ENCODE measurements around the gene RNF112. TPM values are rescaled to one million over a fixed set of nuclear protein-coding genes. Genes with fewer than 3 reads are reported as not detected.
A peak's percentile ranks its signal among the peaks of the same experiment; 100 is the strongest.

RNF112 gene
- total RNA-seq, 1 donor from 2014 or later, result 0.86 TPM

- no peak for TF ChIP-seq EZH2phosphoT487 (IDR thresholded peaks at IDR 0.05)
- TF ChIP-seq EZH2 (IDR thresholded peaks at IDR 0.05), result no peak
- no peak for TF ChIP-seq CTCF (IDR thresholded peaks at IDR 0.05)
- no peak overlapping the region for H3K9ac ChIP-seq
- no peaks in the 10 kb centered on the region for H3K27me3 ChIP-seq
- peaks cover 4% of the 10 kb centered on the region for H4K20me1 ChIP-seq (ENCODE audit: low read depth)
- Mint-ChIP-seq H3K4me1 (peaks cover 9% of the 10 kb centered on the region), H3K27ac (no peak overlapping the region), H3K4me3 (no peak overlapping the region), H3K27me3 (ENCODE audit: insufficient read depth, low read depth) (peaks cover 3% of the 10 kb centered on the region), H3K36me3 (no peaks in the 10 kb centered on the region), H3K9me3 (no peaks in the 10 kb centered on the region)
- H3F3A ChIP-seq (ENCODE audit: low read depth), result peaks cover 23% of the 10 kb centered on the region
- no peak overlapping the region for H3K4me2 ChIP-seq
- no peaks in the 10 kb centered on the region for H3K9me3 ChIP-seq (ENCODE audit: low read depth)
- no peaks in the 10 kb centered on the region for H3K36me3 ChIP-seq
- H3K4me1 ChIP-seq, result peaks cover 5% of the 10 kb centered on the region
- H3K4me3 ChIP-seq, result no peak overlapping the region
- no peak for DNase-seq (ENCODE audit: low spot score)
- no peak overlapping the region for H2AFZ ChIP-seq (replicated peaks)
- H3K79me2 ChIP-seq (ENCODE audit: low read depth), result peaks cover 29% of the 10 kb centered on the region
- H3K27ac ChIP-seq, result no peak overlapping the region
Measured at GRCh38 chr17:19374136-19374535, 36.9 kb upstream of the RNF112 start.

- Mint-ChIP-seq H3K4me1 (peaks cover 19% of the 10 kb centered on the region), H3K27ac (no peak overlapping the region)
Measured at GRCh38 chr17:19375732-19376131, 35.3 kb upstream of the RNF112 start.

GRCh38 chr17:19376811-19377210 lies 34.2 kb upstream of the RNF112 start:
- H2AFZ ChIP-seq (replicated peaks), result no peak overlapping the region
- H3K27ac Mint-ChIP-seq, result peak overlapping the region; percentile 52
- peaks cover 53% of the 10 kb centered on the region for H3K79me2 ChIP-seq (ENCODE audit: low read depth)
- peak overlapping the region; percentile 96 for H3K4me3 Mint-ChIP-seq
- H3K36me3 Mint-ChIP-seq, result peaks cover 18% of the 10 kb centered on the region
- H3K4me1 Mint-ChIP-seq, result peaks cover 19% of the 10 kb centered on the region
- H3K27ac ChIP-seq, result no peak overlapping the region
- H3K9me3 Mint-ChIP-seq, result no peaks in the 10 kb centered on the region
- peak overlapping the region; percentile 84 for H3K4me3 ChIP-seq
- peaks cover 8% of the 10 kb centered on the region for H3K4me1 ChIP-seq
- no peaks in the 10 kb centered on the region for H3K27me3 ChIP-seq
- H4K20me1 ChIP-seq (ENCODE audit: low read depth), result peaks cover 20% of the 10 kb centered on the region
- no peaks in the 10 kb centered on the region for H3K9me3 ChIP-seq (ENCODE audit: low read depth)
- TF ChIP-seq EZH2 (IDR thresholded peaks at IDR 0.05) (no peak), EZH2phosphoT487 (IDR thresholded peaks at IDR 0.05) (no peak), CTCF (IDR thresholded peaks at IDR 0.05) (no peak)
- H3K36me3 ChIP-seq, result peaks cover 4% of the 10 kb centered on the region
- no peak for DNase-seq (ENCODE audit: low spot score)
- H3F3A ChIP-seq (ENCODE audit: low read depth), result peaks cover 23% of the 10 kb centered on the region
- H3K9ac ChIP-seq, result peak overlapping the region; percentile 79
- peak overlapping the region; percentile 97 for H3K4me2 ChIP-seq
- peaks cover 5% of the 10 kb centered on the region for H3K27me3 Mint-ChIP-seq (ENCODE audit: insufficient read depth, low read depth)

More at GRCh38 chr17:19375732-19376131, 35.3 kb upstream of the RNF112 start:
- H3K9me3 Mint-ChIP-seq, result no peaks in the 10 kb centered on the region
- Histone ChIP-seq H2AFZ (replicated peaks) (no peak overlapping the region), H3K36me3 (peaks cover 4% of the 10 kb centered on the region), H3F3A (ENCODE audit: low read depth) (peaks cover 23% of the 10 kb centered on the region), H3K4me2 (no peak overlapping the region), H3K79me2 (ENCODE audit: low read depth) (peaks cover 44% of the 10 kb centered on the region), H3K4me3 (no peak overlapping the region), H4K20me1 (ENCODE audit: low read depth) (peaks cover 15% of the 10 kb centered on the region), H3K4me1 (peaks cover 8% of the 10 kb centered on the region), H3K9me3 (ENCODE audit: low read depth) (no peaks in the 10 kb centered on the region), H3K27ac (no peak overlapping the region), H3K27me3 (no peaks in the 10 kb centered on the region), H3K9ac (no peak overlapping the region)
- no peak for DNase-seq (ENCODE audit: low spot score)
- H3K36me3 Mint-ChIP-seq, result peaks cover 15% of the 10 kb centered on the region
- TF ChIP-seq EZH2 (IDR thresholded peaks at IDR 0.05), result no peak
- no peak for TF ChIP-seq CTCF (IDR thresholded peaks at IDR 0.05)
- TF ChIP-seq EZH2phosphoT487 (IDR thresholded peaks at IDR 0.05), result no peak
- peaks cover 8% of the 10 kb centered on the region for H3K27me3 Mint-ChIP-seq (ENCODE audit: insufficient read depth, low read depth)
- peak overlapping the region; percentile 75 for H3K4me3 Mint-ChIP-seq
